Choroid plexus epithelial cell (primary cell): ENCODE results near the gene LEFTY1.
"Not testable (repeated sequence)": the region's sequence is repeated elsewhere in the genome, so short reads cannot be mapped to it uniquely, and the experiment has no call there.

Source experiments
- DNase-seq: peaks from one replicate; pipeline ENCODE4 v3.0.0-alpha.2; 2010; ENCODE audit warnings: low read depth
- H3K4me3 ChIP-seq: 2 replicates; pipeline ENCODE4 v1.5.1; 2011; ENCODE audit warnings: low read depth, mild to moderate bottlenecking, control low read depth, low read length, moderate library complexity
- TF ChIP-seq, protein P1 (sequence below): conservative IDR thresholded peaks from 2 replicates; pipeline ENCODE4 v1.5.1; 2011; ENCODE audit warnings: low read depth, mild to moderate bottlenecking, control low read depth, inconsistent platforms, low read length, moderate library complexity

The LEFTY1 gene

DNA sequence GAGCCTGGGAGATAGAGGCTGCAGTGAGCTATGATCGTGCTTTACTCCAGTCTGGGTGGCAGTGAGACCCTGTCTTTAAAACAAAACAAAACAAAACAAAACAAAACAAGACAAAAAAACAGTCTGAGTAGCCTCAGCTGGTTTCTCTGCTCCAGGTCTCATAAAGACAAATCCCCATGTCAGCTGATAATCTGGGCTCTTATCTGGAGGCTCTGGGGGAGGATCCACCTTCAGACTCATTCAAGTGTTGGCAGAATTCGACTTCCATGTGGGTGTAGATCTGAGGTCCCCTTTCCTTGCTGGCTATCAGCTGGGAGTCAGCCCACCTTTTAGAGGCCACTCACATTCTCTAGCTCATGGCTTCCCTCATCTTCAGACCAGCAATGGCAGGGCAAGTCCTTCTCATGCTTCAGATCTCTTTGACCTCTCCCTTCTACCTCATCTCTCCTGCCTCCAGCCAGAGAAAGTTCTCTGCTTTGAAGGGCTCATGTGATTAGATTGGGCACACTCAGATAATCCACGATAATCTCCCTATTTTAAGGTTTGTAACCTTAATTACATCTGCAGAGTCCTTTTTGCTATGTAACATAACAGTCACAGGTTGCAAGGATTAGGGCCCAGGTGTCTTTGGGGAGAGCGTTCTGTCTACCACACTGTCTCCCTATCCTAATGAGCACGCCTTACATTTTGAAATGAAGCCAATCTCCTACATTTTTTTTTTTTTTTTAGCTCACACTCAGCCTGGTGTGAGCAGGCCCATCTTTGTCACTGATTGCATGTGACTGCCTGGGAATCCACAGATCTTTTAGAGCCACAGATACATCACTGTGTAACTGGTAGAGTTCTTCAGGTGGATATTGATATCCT, 42.6 kb upstream of the LEFTY1 start:
- DNase-seq: no peak
- TF ChIP-seq, protein P1, sequence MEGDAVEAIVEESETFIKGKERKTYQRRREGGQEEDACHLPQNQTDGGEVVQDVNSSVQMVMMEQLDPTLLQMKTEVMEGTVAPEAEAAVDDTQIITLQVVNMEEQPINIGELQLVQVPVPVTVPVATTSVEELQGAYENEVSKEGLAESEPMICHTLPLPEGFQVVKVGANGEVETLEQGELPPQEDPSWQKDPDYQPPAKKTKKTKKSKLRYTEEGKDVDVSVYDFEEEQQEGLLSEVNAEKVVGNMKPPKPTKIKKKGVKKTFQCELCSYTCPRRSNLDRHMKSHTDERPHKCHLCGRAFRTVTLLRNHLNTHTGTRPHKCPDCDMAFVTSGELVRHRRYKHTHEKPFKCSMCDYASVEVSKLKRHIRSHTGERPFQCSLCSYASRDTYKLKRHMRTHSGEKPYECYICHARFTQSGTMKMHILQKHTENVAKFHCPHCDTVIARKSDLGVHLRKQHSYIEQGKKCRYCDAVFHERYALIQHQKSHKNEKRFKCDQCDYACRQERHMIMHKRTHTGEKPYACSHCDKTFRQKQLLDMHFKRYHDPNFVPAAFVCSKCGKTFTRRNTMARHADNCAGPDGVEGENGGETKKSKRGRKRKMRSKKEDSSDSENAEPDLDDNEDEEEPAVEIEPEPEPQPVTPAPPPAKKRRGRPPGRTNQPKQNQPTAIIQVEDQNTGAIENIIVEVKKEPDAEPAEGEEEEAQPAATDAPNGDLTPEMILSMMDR: no peak
- H3K4me3 ChIP-seq: no peak overlapping the region

DNA sequence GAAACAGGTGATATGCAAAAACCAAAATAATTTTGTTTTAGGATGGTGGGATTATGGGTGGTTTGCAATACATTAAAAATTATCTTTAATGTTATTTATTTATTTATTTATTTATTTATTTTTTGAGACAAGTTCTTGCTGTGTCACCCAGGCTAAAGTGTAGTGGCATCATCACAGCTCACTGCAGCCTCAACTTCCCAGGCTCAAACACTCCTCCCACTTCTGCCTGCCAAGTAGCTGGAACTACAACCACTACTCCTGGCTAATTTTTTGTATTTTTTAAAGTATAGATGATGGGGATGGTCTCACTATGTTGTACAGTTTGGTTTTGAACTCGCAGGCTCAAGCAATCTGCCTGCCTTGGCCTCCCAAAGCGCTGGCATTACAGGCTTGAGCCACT, 41.6 kb upstream of the LEFTY1 start:
- no peak overlapping the region for H3K4me3 ChIP-seq
- TF ChIP-seq, protein P1: no peak
- DNase-seq: no peak

DNA sequence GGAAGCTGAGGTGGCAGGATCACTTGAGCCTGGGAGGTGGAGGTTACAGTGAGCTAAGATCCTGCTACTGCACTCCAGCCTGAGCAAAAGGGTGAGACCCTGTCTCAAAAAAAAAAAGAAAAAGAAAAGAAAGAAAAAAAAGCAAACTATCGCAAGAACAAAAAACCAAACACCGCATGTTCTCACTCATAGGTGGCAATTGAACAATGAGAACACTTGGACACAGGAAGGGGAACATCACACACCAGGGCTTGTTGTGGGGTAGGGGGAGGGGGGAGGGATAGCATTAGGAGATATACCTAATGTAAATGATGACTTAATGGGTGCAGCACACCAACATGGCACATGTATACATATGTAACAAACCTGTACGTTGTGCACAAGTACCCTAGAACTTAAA, 40.5 kb upstream of the LEFTY1 start:
- DNase-seq, H3K4me3 ChIP-seq: not testable (repeated sequence)

DNA sequence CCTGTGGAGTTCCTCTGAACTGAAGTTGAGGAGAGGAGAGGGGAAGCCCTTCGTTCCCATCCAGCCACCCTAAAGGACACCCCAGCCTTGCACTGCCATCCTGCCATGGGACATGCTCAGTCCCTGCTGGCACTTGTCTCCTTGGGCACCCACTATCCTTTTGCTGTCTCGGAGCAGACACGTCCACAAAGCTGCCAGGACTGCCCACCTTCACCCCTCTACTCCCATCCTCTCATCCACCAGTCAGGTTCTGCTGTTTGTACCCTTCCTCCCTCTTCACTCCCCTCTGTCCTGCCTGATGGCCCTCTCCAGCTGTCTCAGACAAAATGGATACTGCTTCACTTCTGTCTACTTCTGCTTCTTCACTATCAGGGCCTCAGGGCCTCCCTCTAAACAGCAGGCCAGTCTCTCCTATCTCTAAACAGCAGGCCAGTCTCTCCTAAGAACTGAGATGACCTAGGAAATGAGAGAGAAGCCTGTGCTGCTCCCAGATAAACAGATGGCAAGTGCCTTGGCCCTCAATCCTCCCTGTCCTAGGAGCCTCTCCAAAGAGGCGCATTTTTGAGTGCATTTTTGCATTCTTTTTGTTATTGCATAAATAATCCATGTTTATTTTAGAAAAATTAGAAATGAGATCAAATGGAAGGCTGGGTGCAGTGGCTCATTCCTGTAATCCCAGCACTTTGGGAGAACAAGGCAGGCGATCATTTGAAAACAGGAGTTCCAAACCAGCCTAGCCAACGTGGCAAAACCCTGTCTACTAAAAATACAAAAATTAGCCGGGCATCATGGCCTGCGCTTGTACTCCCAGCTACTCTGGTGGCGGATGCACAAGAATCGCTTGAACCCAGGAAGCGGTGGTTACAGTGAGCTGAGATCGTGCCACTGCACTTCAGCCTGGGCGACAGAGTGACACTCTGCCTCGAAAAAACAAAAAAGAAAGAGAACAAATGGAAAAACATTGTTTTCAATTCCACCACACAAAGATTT, 39.5 kb upstream of the LEFTY1 start:
- DNase-seq: no peak
- no peak overlapping the region for H3K4me3 ChIP-seq
- TF ChIP-seq, protein P1: no peak

DNA sequence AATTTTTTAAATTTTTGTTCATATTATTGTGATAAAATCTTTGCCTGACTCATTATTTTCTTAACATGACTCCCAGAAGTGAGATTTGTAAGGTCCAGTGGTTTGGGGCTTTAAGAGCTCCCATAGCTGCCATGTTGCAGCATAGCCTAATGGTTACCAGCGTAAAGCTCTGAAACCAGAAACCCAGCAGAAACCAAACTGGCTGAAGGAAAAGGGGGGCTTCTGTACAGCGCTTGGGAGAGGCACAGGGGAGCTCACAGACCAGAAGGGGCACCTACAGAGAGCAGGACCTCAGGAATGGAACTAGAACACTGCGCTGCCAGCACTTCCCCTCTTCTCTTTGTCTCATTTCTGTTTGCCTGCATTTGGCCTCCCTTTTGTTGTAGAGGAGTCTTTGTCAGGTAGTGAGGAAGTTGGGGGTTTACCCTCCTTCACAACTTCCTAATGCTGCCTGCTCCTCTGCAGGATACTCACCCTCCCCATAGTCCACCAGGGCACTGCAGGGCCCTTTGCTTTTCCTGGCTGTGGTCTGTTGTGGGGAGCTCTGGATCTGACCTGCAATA, 37.7 kb upstream of the LEFTY1 start:
- TF ChIP-seq, protein P1: no peak
- H3K4me3 ChIP-seq: no peak overlapping the region
- DNase-seq: no peak

DNA sequence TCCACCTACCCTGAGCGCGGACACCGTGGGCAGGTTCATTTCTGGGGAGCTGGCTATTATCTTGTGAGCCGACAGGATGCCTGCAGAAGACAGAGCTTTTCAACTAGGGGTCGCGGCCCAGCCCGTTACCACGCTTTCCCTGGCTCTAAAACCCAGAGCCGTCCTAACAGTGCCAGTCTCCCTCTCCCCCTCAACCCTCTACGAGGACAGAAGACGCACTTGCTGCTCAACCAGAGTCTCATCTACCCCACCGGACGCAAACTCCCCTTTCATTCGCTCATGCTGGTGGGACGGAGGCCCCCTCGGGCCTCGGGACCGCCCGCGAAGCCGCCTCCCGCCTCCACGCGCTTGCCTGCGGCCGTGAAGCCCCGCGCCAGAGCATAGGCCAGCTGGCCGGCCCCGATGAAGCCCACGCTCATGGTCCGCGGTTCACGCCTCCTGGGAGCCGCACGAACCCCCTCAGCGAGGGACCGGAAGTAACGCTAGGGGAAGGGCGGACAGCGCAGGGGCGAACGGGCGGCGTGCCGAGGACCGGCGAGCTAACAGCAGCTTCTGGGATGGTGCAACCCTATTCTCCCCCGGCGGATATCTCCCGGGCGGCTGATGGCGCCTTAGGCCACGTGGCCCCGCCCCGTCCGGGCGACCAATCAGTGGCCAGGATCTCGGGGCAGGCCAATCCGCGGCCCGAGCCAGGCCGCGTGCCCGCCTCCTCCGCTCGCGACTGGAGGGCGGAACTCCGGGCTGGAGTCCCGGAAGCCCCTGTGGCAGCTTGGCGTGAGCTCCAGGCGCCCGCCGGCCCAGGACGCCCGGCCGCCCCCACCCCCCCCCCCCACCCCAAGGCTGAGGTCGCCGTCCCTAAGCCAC, 35.0 kb upstream of the LEFTY1 start, which contains the start of gene PYCR2:
Gene PYCR2, minus strand, starts transcription at position 559 of the 864 bp plus-strand sequence. Its CDS starts 140 bp downstream, at position 419.
- H3K4me3 ChIP-seq: peak within 1 kb of the TSS; percentile 94
- TF ChIP-seq, protein P1: no peak
- DNase-seq: peak; percentile 98
